CD8-positive, alpha-beta memory T cell (primary cell): ENCODE data around the gene MTSS2. TPM values are rescaled to one million over a fixed set of nuclear protein-coding genes. Genes with fewer than 3 reads are reported as not detected.
A peak's percentile ranks its signal among the peaks of the same experiment; 100 is the strongest.

Experiments used
- CTCF ChIA-PET: fragments of 350-600 bp; sonication (Branson Sonifier 250); formaldehyde crosslinking; loops from one replicate; lab custom pipeline; 2021; ENCODE audit warnings: antibody characterized with exemption; lab: Charles Lee
- POLR2A ChIA-PET: fragments of 350-600 bp; sonication (Branson Sonifier 250); formaldehyde crosslinking; loops from one replicate; lab custom pipeline; 2021; ENCODE audit warnings: antibody characterized with exemption; lab: Charles Lee
- DNase-seq, 5 donors: peaks; one replicate each; pipeline versions ENCODE4 v3.0.0 to v3.0.0-alpha.2; 2020 to 2022; ENCODE audit warnings: mixed read lengths in 1 of 5
- H3K27ac ChIP-seq: one replicate; pipeline ENCODE4 v1.7.0; 2013; ENCODE audit warnings: low read depth, mild to moderate bottlenecking, low read length, moderate library complexity
- H3K27me3 ChIP-seq: 2 replicates; pipeline ENCODE4 v1.7.0; 2013; ENCODE audit warnings: low read length, mild to moderate bottlenecking; ENCODE audit not compliant: insufficient read depth, poor library complexity, severe bottlenecking
- H3K36me3 ChIP-seq: 2 replicates; pipeline ENCODE4 v1.7.0; 2013; ENCODE audit warnings: mild to moderate bottlenecking, low read length, moderate library complexity; ENCODE audit not compliant: insufficient read depth
- H3K4me1 ChIP-seq: 2 replicates; pipeline ENCODE4 v1.7.0; 2013; ENCODE audit warnings: mild to moderate bottlenecking, low read length, moderate library complexity; ENCODE audit not compliant: insufficient read depth
- H3K4me3 ChIP-seq: 2 replicates; pipeline ENCODE4 v1.7.0; 2013; ENCODE audit warnings: mild to moderate bottlenecking, low read length
- H3K9me3 ChIP-seq: 2 replicates; pipeline ENCODE4 v1.7.0; 2013; ENCODE audit warnings: mild to moderate bottlenecking, low read length
- H3K27ac Mint-ChIP-seq, 8 donors: one replicate each; pipeline ENCODE4 v1.8.0; 2020 to 2021; ENCODE audit warnings: mixed read lengths in 8 of 8, mild to moderate bottlenecking in 6 of 8, inconsistent platforms in 3 of 8, moderate library complexity in 3 of 8
- H3K27me3 Mint-ChIP-seq, 2 donors: one replicate each; pipeline ENCODE4 v1.8.0; 2020 to 2021; ENCODE audit warnings: mixed read lengths in 2 of 2, mild to moderate bottlenecking in 1 of 2, moderate library complexity in 1 of 2
- H3K36me3 Mint-ChIP-seq, 3 donors: one replicate each; pipeline ENCODE4 v1.8.0; 2020 to 2021; ENCODE audit warnings: mixed read lengths in 3 of 3, inconsistent platforms in 1 of 3, mild to moderate bottlenecking in 1 of 3
- H3K4me1 Mint-ChIP-seq, 3 donors: one replicate each; pipeline ENCODE4 v1.8.0; 2020 to 2021; ENCODE audit warnings: mixed read lengths in 3 of 3, inconsistent platforms in 1 of 3, mild to moderate bottlenecking in 1 of 3
- H3K4me3 Mint-ChIP-seq, 7 donors: one replicate each; pipeline ENCODE4 v1.8.0; 2020 to 2021; ENCODE audit warnings: mixed read lengths in 7 of 7, mild to moderate bottlenecking in 6 of 7, moderate library complexity in 4 of 7, inconsistent platforms in 2 of 7
- H3K9me3 Mint-ChIP-seq, 5 donors: one replicate each; pipeline ENCODE4 v1.8.0; 2020 to 2022; ENCODE audit warnings: mixed read lengths in 5 of 5, mild to moderate bottlenecking in 3 of 5, moderate library complexity in 2 of 5, inconsistent platforms in 1 of 5
- polyA plus RNA-seq: library from polyadenylated mRNA; unstranded; fragments of 300-500 nt; fragmentation: Illumina TruSeq; gene quantifications from one replicate; pipeline ENCODE4 v1.2.3, GENCODE V29; 2021
- total RNA-seq, 2 experiments: library from RNA; stranded (reverse); gene quantifications; one replicate each; pipeline ENCODE4 v1.2.3, GENCODE V29; 2021

MTSS2 gene
- total and polyA plus RNA-seq, 3 experiments from 2014 or later = 2.2 to 3.0 TPM; not detected in 1

- no peak overlapping the region for H3K27ac Mint-ChIP-seq
- H3K4me3 ChIP-seq = no peak overlapping the region
- no peak overlapping the region for H3K4me3 Mint-ChIP-seq
- H3K27ac ChIP-seq = no peak overlapping the region
- no peaks in the 10 kb centered on the region for H3K9me3 Mint-ChIP-seq
- no peaks in the 10 kb centered on the region for H3K4me1 Mint-ChIP-seq
- peaks cover 0 to 8% (median 8%) of the 10 kb centered on the region in 3 donors for H3K36me3 Mint-ChIP-seq
- ChIA-PET CTCF (no interaction called here), POLR2A (no interaction called here)
- no peaks in the 10 kb centered on the region for H3K27me3 ChIP-seq
- H3K36me3 ChIP-seq = no peaks in the 10 kb centered on the region
- no peaks in the 10 kb centered on the region for H3K4me1 ChIP-seq
- DNase-seq = no peak
- H3K27me3 Mint-ChIP-seq = peaks cover 0 to 2% of the 10 kb centered on the region in 2 donors
- H3K9me3 ChIP-seq = no peaks in the 10 kb centered on the region
Observed at GRCh38 chr16:70662991-70663523, 22.8 kb downstream of the MTSS2 start.

GRCh38 chr16:70661918-70662641 is 23.8 kb downstream of the MTSS2 start:
- Histone ChIP-seq H3K27me3 (no peaks in the 10 kb centered on the region), H3K36me3 (no peaks in the 10 kb centered on the region), H3K4me3 (no peak overlapping the region), H3K27ac (no peak overlapping the region), H3K4me1 (no peaks in the 10 kb centered on the region), H3K9me3 (no peaks in the 10 kb centered on the region)
- Mint-ChIP-seq H3K27ac (no peak overlapping the region), H3K9me3 (no peaks in the 10 kb centered on the region), H3K4me3 (no peak overlapping the region), H3K27me3 (peaks cover 0 to 2% of the 10 kb centered on the region in 2 donors), H3K36me3 (peaks cover 0 to 8% (median 6%) of the 10 kb centered on the region in 3 donors), H3K4me1 (no peaks in the 10 kb centered on the region)
- POLR2A ChIA-PET = no interaction called here
- CTCF ChIA-PET = no interaction called here
- DNase-seq = no peak

GRCh38 chr16:70661534-70661917 is 24.3 kb downstream of the MTSS2 start:
- Histone ChIP-seq H3K4me3 (no peak overlapping the region), H3K9me3 (no peaks in the 10 kb centered on the region), H3K27ac (no peak overlapping the region), H3K4me1 (no peaks in the 10 kb centered on the region), H3K27me3 (no peaks in the 10 kb centered on the region), H3K36me3 (no peaks in the 10 kb centered on the region)
- no peak overlapping the region for H3K4me3 Mint-ChIP-seq
- no peaks in the 10 kb centered on the region for H3K9me3 Mint-ChIP-seq
- peaks cover 0 to 5% (median 3%) of the 10 kb centered on the region in 3 donors for H3K36me3 Mint-ChIP-seq
- ChIA-PET POLR2A (no interaction called here), CTCF (no interaction called here)
- no peak for DNase-seq
- peaks cover 0 to 2% of the 10 kb centered on the region in 2 donors for H3K27me3 Mint-ChIP-seq
- H3K27ac Mint-ChIP-seq = no peak overlapping the region
- H3K4me1 Mint-ChIP-seq = no peaks in the 10 kb centered on the region

- POLR2A ChIA-PET = no interaction called here
- CTCF ChIA-PET = no interaction called here
- no peak for DNase-seq
- H3K9me3 ChIP-seq = no peaks in the 10 kb centered on the region
- no peak overlapping the region for H3K27ac ChIP-seq
- no peaks in the 10 kb centered on the region for H3K4me1 ChIP-seq
- H3K27me3 ChIP-seq = no peaks in the 10 kb centered on the region
- H3K4me3 ChIP-seq = no peak overlapping the region
- H3K36me3 Mint-ChIP-seq = peaks cover 0 to 4% (median 0%) of the 10 kb centered on the region in 3 donors
- H3K27ac Mint-ChIP-seq = peak overlapping the region in 1 of 8 donors; percentile 73
- H3K36me3 ChIP-seq = no peaks in the 10 kb centered on the region
- no peaks in the 10 kb centered on the region for H3K9me3 Mint-ChIP-seq
- H3K4me3 Mint-ChIP-seq = no peak overlapping the region
- H3K27me3 Mint-ChIP-seq = peaks cover 0 to 1% of the 10 kb centered on the region in 2 donors
- no peaks in the 10 kb centered on the region for H3K4me1 Mint-ChIP-seq
Observed at GRCh38 chr16:70660672-70661350, 25.0 kb downstream of the MTSS2 start.

GRCh38 chr16:70659953-70660671 is 25.7 kb downstream of the MTSS2 start:
- H3K4me1 Mint-ChIP-seq = no peaks in the 10 kb centered on the region

GRCh38 chr16:70659546-70659945 is 26.3 kb downstream of the MTSS2 start:
- H3K27ac Mint-ChIP-seq = no peak overlapping the region
- CTCF ChIA-PET = no interaction called here

More at GRCh38 chr16:70659953-70660671, 25.7 kb downstream of the MTSS2 start:
- H3K36me3 Mint-ChIP-seq = peaks cover 0 to 1% (median 0%) of the 10 kb centered on the region in 3 donors
- H3K27me3 Mint-ChIP-seq = peaks cover 0 to 1% of the 10 kb centered on the region in 2 donors
- H3K36me3 ChIP-seq = no peaks in the 10 kb centered on the region
- no peak overlapping the region for H3K27ac Mint-ChIP-seq
- no peak overlapping the region for H3K4me3 Mint-ChIP-seq
- no peak overlapping the region for H3K4me3 ChIP-seq
- H3K27ac ChIP-seq = no peak overlapping the region
- H3K27me3 ChIP-seq = no peaks in the 10 kb centered on the region
- H3K4me1 ChIP-seq = no peaks in the 10 kb centered on the region
- H3K9me3 ChIP-seq = no peaks in the 10 kb centered on the region
- POLR2A ChIA-PET = no interaction called here
- no peak for DNase-seq
- H3K9me3 Mint-ChIP-seq = no peaks in the 10 kb centered on the region
- CTCF ChIA-PET = no interaction called here

GRCh38 chr16:70658921-70659320 is 26.9 kb downstream of the MTSS2 start:
- Histone ChIP-seq H3K27ac (no peak overlapping the region), H3K4me1 (peaks cover 3% of the 10 kb centered on the region), H3K36me3 (no peaks in the 10 kb centered on the region), H3K4me3 (no peak overlapping the region), H3K27me3 (no peaks in the 10 kb centered on the region), H3K9me3 (no peaks in the 10 kb centered on the region)
- POLR2A ChIA-PET = no interaction called here
- CTCF ChIA-PET = no interaction called here
- H3K9me3 Mint-ChIP-seq = no peaks in the 10 kb centered on the region
- no peaks in the 10 kb centered on the region for H3K36me3 Mint-ChIP-seq
- no peak for DNase-seq
- no peak overlapping the region for H3K4me3 Mint-ChIP-seq
- H3K27ac Mint-ChIP-seq = peak overlapping the region in 1 of 8 donors; percentile 85
- peaks cover 0 to 1% of the 10 kb centered on the region in 2 donors for H3K27me3 Mint-ChIP-seq
- peaks cover 1% of the 10 kb centered on the region in 3 donors for H3K4me1 Mint-ChIP-seq

More at GRCh38 chr16:70659546-70659945, 26.3 kb downstream of the MTSS2 start:
- Mint-ChIP-seq H3K27me3 (peaks cover 0 to 1% of the 10 kb centered on the region in 2 donors), H3K9me3 (no peaks in the 10 kb centered on the region), H3K36me3 (no peaks in the 10 kb centered on the region), H3K4me1 (no peaks in the 10 kb centered on the region), H3K4me3 (no peak overlapping the region)
- Histone ChIP-seq H3K36me3 (no peaks in the 10 kb centered on the region), H3K27me3 (no peaks in the 10 kb centered on the region), H3K4me1 (no peaks in the 10 kb centered on the region), H3K27ac (no peak overlapping the region), H3K9me3 (no peaks in the 10 kb centered on the region), H3K4me3 (no peak overlapping the region)
- POLR2A ChIA-PET = no interaction called here
- DNase-seq = no peak

- Histone ChIP-seq H3K4me3 (no peak overlapping the region), H3K36me3 (no peaks in the 10 kb centered on the region), H3K9me3 (no peaks in the 10 kb centered on the region), H3K27me3 (no peaks in the 10 kb centered on the region), H3K27ac (no peak overlapping the region), H3K4me1 (peaks cover 5% of the 10 kb centered on the region)
- Mint-ChIP-seq H3K4me3 (no peak overlapping the region), H3K9me3 (no peaks in the 10 kb centered on the region), H3K4me1 (peaks cover 4 to 5% (median 5%) of the 10 kb centered on the region in 3 donors), H3K27me3 (peaks cover 0 to 1% of the 10 kb centered on the region in 2 donors), H3K27ac (no peak overlapping the region), H3K36me3 (no peaks in the 10 kb centered on the region)
- POLR2A ChIA-PET = no interaction called here
- CTCF ChIA-PET = no interaction called here
- no peak for DNase-seq
Observed at GRCh38 chr16:70657956-70658355, 27.9 kb downstream of the MTSS2 start.
